Osteocyte (in vitro differentiated cells): ENCODE results near the gene HIGD1A. TPM values are rescaled to one million over a fixed set of nuclear protein-coding genes. Genes with fewer than 3 reads are reported as not detected.

ENCODE experiments used
- DNase-seq: peaks from one replicate; pipeline ENCODE4 v3.0.0; 2021; ENCODE audit warnings: mixed read lengths; ENCODE audit not compliant: unreplicated experiment; ENCODE audit errors: extremely low spot score
- H3K27ac Mint-ChIP-seq: one replicate; pipeline ENCODE4 v1.8.0; 2021; ENCODE audit warnings: mild to moderate bottlenecking, mixed read lengths; ENCODE audit not compliant: unreplicated experiment
- H3K27me3 Mint-ChIP-seq: one replicate; pipeline ENCODE4 v1.8.0; 2021; ENCODE audit warnings: mixed read lengths; ENCODE audit not compliant: unreplicated experiment
- H3K36me3 Mint-ChIP-seq: one replicate; pipeline ENCODE4 v1.8.0; 2021; ENCODE audit warnings: mixed read lengths; ENCODE audit not compliant: unreplicated experiment
- H3K4me1 Mint-ChIP-seq: one replicate; pipeline ENCODE4 v1.8.0; 2021; ENCODE audit warnings: mixed read lengths; ENCODE audit not compliant: unreplicated experiment
- H3K4me3 Mint-ChIP-seq: one replicate; pipeline ENCODE4 v1.8.0; 2021; ENCODE audit warnings: mild to moderate bottlenecking, moderate library complexity, mixed read lengths; ENCODE audit not compliant: unreplicated experiment
- H3K9me3 Mint-ChIP-seq: one replicate; pipeline ENCODE4 v1.8.0; 2021; ENCODE audit warnings: mixed read lengths; ENCODE audit not compliant: unreplicated experiment
- CTCF ChIP-seq: fragments of 200-600 bp; sonication (generic); IDR thresholded peaks from 2 replicates; pipeline ENCODE4 v1.5.0; 2021; ENCODE audit warnings: antibody characterized with exemption, mild to moderate bottlenecking, moderate library complexity
- total RNA-seq: library from RNA; stranded (reverse); gene quantifications from 2 replicates; pipeline ENCODE4 v1.2.1, GENCODE V29; 2021

Gene HIGD1A
- total RNA-seq, 1 donor from 2014 or later = 63.8 TPM

GRCh38 chr3:42741796-42742195 lies 62.5 kb downstream of the HIGD1A start:
- Mint-ChIP-seq H3K4me1 (peaks cover 3% of the 10 kb centered on the region), H3K27ac (no peak overlapping the region), H3K27me3 (peaks cover 2% of the 10 kb centered on the region), H3K9me3 (no peaks in the 10 kb centered on the region), H3K36me3 (no peaks in the 10 kb centered on the region), H3K4me3 (no peak overlapping the region)
- TF ChIP-seq CTCF = no peak
- DNase-seq = peak; percentile 64

GRCh38 chr3:42739401-42740158 lies 64.7 kb downstream of the HIGD1A start:
- H3K27ac Mint-ChIP-seq = no peak overlapping the region
- H3K27me3 Mint-ChIP-seq = peaks cover 2% of the 10 kb centered on the region
- no peak for TF ChIP-seq CTCF
- peak; percentile 83 for DNase-seq
- no peaks in the 10 kb centered on the region for H3K9me3 Mint-ChIP-seq
- no peak overlapping the region for H3K4me3 Mint-ChIP-seq
- H3K4me1 Mint-ChIP-seq = no peaks in the 10 kb centered on the region
- H3K36me3 Mint-ChIP-seq = no peaks in the 10 kb centered on the region

DNA sequence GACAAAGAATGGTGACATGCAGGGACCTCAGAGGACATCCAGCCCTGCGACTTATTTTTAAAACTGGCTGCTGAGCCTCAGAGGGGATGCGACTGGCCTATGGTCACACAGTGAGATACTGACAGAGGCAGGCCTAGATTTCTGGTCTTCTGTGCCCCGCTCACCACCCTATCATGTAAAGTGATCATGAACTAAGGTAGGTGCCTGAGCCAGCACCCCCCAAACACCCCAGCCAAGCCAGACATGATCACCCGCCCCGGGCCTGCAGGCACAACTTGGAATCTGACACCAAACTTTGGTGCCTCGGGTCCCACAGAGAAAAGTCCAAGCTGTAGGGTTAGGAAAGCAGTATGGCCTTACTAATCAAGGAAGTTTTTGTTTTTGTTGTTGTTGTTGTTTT lies 67.8 kb downstream of the HIGD1A start:
- Mint-ChIP-seq H3K36me3 (no peaks in the 10 kb centered on the region), H3K27ac (no peak overlapping the region), H3K4me1 (no peaks in the 10 kb centered on the region), H3K4me3 (no peak overlapping the region), H3K9me3 (no peaks in the 10 kb centered on the region), H3K27me3 (peaks cover 2% of the 10 kb centered on the region)
- no peak for TF ChIP-seq CTCF
- peak; percentile 70 for DNase-seq

DNA sequence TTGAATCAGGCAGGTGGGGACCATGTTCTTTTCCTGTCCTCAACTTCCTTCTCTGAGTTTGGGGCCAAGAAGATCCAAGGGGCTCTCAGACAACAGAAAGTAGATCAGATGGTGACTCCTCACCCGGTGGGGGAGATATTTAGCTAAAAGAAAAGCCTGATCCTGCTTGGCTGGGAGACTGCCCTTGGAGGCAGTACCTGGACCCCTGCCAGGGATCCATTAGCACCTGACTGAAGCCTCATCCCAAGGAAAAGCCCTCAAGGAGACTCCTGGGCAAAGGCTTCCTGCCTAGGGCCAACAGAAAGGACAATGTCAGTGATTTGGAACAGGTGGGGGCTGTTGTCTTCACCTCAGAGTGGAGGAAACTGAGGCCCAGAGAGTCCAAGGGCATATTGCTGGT lies 68.2 kb downstream of the HIGD1A start:
- Mint-ChIP-seq H3K27me3 (peaks cover 2% of the 10 kb centered on the region), H3K36me3 (no peaks in the 10 kb centered on the region), H3K4me1 (no peaks in the 10 kb centered on the region), H3K27ac (no peak overlapping the region), H3K9me3 (no peaks in the 10 kb centered on the region), H3K4me3 (no peak overlapping the region)
- peak; percentile 66 for DNase-seq
- TF ChIP-seq CTCF = no peak

GRCh38 chr3:42735615-42736014 lies 68.7 kb downstream of the HIGD1A start:
- Mint-ChIP-seq H3K4me3 (no peak overlapping the region), H3K36me3 (no peaks in the 10 kb centered on the region), H3K4me1 (no peaks in the 10 kb centered on the region), H3K27ac (no peak overlapping the region), H3K27me3 (peaks cover 2% of the 10 kb centered on the region), H3K9me3 (no peaks in the 10 kb centered on the region)
- TF ChIP-seq CTCF = no peak
- DNase-seq = peak; percentile 80
